Kidney (tissue), 14 donors: Measurements from ENCODE around the gene LRRFIP1. TPM values are rescaled to one million over a fixed set of nuclear protein-coding genes. Genes with fewer than 3 reads are reported as not detected.

ENCODE experiments used
- DNase-seq, 5 donors: peaks; one replicate each; pipeline ENCODE4 v3.0.0-alpha.2; 2013 to 2020
- FAIRE-seq: peaks from 2 replicates; lab custom pipeline; 2012; peaks lifted over from hg19 to GRCh38; lab: Jason Lieb, UNC
- H3K27ac ChIP-seq, 2 donors: one replicate each; pipeline ENCODE4 v1.7.0; 2013; ENCODE audit warnings: low read depth in 2 of 2, low read length in 2 of 2, inconsistent platforms in 1 of 2
- H3K27me3 ChIP-seq: one replicate; pipeline ENCODE4 v1.7.1; 2013; ENCODE audit warnings: low read length, inconsistent platforms; ENCODE audit not compliant: control insufficient read depth, insufficient read depth
- H3K36me3 ChIP-seq, 3 donors: one replicate each; pipeline versions ENCODE4 v1.7.0 to v1.7.1; 2013; ENCODE audit warnings: low read length in 3 of 3, control low read depth in 1 of 3, inconsistent platforms in 1 of 3; ENCODE audit not compliant: insufficient read depth in 3 of 3, control insufficient read depth in 2 of 3
- H3K4me1 ChIP-seq, 3 donors: one replicate each; pipeline versions ENCODE4 v1.7.0 to v1.7.1; 2013; ENCODE audit warnings: low read length in 3 of 3, inconsistent platforms in 1 of 3, low read depth in 1 of 3; ENCODE audit not compliant: control insufficient read depth in 2 of 3, insufficient read depth in 2 of 3
- H3K4me3 ChIP-seq, 3 donors: one replicate each; pipeline versions ENCODE4 v1.7.0 to v1.8.1; 2013; ENCODE audit warnings: low read length in 3 of 3, control low read depth in 1 of 3, inconsistent platforms in 1 of 3
- H3K9ac ChIP-seq, 3 donors: one replicate each; pipeline versions ENCODE4 v1.7.0 to v1.7.1; 2013; ENCODE audit warnings: low read length in 3 of 3, control low read depth in 1 of 3, inconsistent platforms in 1 of 3
- H3K9me3 ChIP-seq, 3 donors: one replicate each; pipeline versions ENCODE4 v1.7.0 to v1.7.1; 2013; ENCODE audit warnings: low read length in 3 of 3, control low read depth in 1 of 3, inconsistent platforms in 1 of 3; ENCODE audit not compliant: control insufficient read depth in 2 of 3, insufficient read depth in 1 of 3
- CTCF ChIP-seq: IDR thresholded peaks from 3 replicates; pipeline ENCODE4 v1.5.1; 2012; ENCODE audit warnings: mild to moderate bottlenecking, moderate library complexity, borderline replicate concordance; ENCODE audit not compliant: insufficient read depth; ENCODE audit errors: extremely low read depth
- intact Hi-C: fragments of 100-400 bp; cut with DNase I; formaldehyde crosslinking; loops from one replicate; pipeline ENCODE4 v1.11.1; 2022
- polyA plus RNA-seq: library from polyadenylated mRNA; stranded (reverse); fragments of 350-450 nt; fragmentation: Illumina TruSeq; extraction: RNeasy Lipid Tissue Mini Kit (QIAGEN cat#74804); gene quantifications from one replicate; pipeline ENCODE4 v1.2.3, GENCODE V29; 2014; ENCODE audit warnings: low read depth, low replicate concordance; ENCODE audit not compliant: insufficient read depth
- total RNA-seq: library from RNA; stranded (reverse); fragmentation: NEBNext Ultra II Directional; extraction: Animal tissue kit (Norgen Biotek cat#: 25700); gene quantifications from one replicate; pipeline ENCODE4 v1.2.1, GENCODE V29; 2021
- donor health status: control.
- donor health status: control.
- donor health status: control.
- donor health status: control.
- donor health status: control.
- donor health status: DM: yes; HTN: yes; CAD: no.
- donor health status: Normal renal cell carcinoma (clear cell type).

LRRFIP1 gene
- total and polyA plus RNA-seq, 2 donors from 2014 or later, result 39.1 to 204 TPM

GRCh38 chr2:237644381-237644703 lies 17.0 kb downstream of the LRRFIP1 start:
- Histone ChIP-seq H3K27ac (no peak overlapping the region), H3K9me3 (no peaks in the 10 kb centered on the region), H3K36me3 (peaks cover 0 to 4% (median 0%) of the 10 kb centered on the region in 3 donors), H3K4me3 (no peak overlapping the region), H3K9ac (no peak overlapping the region), H3K27me3 (no peaks in the 10 kb centered on the region), H3K4me1 (peaks cover 0 to 12% (median 0%) of the 10 kb centered on the region in 3 donors)
- no peak for TF ChIP-seq CTCF
- intact Hi-C loops, result no loop called here
- DNase-seq (no peak), FAIRE-seq (no peak)

- H3K4me1 ChIP-seq, result peaks cover 0 to 6% (median 0%) of the 10 kb centered on the region in 3 donors
- no peaks in the 10 kb centered on the region for H3K27me3 ChIP-seq
- no peak overlapping the region for H3K4me3 ChIP-seq
- no peak overlapping the region for H3K27ac ChIP-seq
- FAIRE-seq, result no peak
- peak in 1 of 5 donors; percentile 19 for DNase-seq
- no peaks in the 10 kb centered on the region for H3K9me3 ChIP-seq
- intact Hi-C loops, result no loop called here
- TF ChIP-seq CTCF, result no peak
- no peak overlapping the region for H3K9ac ChIP-seq
- H3K36me3 ChIP-seq, result peaks cover 0 to 4% (median 0%) of the 10 kb centered on the region in 3 donors
Observed at GRCh38 chr2:237645261-237645660, 17.9 kb downstream of the LRRFIP1 start.

- Histone ChIP-seq H3K9me3 (peaks cover 0 to 1% (median 0%) of the 10 kb centered on the region in 3 donors), H3K36me3 (peaks cover 0 to 4% (median 0%) of the 10 kb centered on the region in 3 donors), H3K4me1 (peaks cover 0 to 6% (median 0%) of the 10 kb centered on the region in 3 donors), H3K4me3 (no peak overlapping the region), H3K9ac (no peak overlapping the region), H3K27me3 (no peaks in the 10 kb centered on the region), H3K27ac (no peak overlapping the region)
- no peak for TF ChIP-seq CTCF
- no peak for FAIRE-seq
- peak in 2 of 5 donors; percentile 30 to 47 for DNase-seq
- intact Hi-C loops, result no loop called here
Observed at GRCh38 chr2:237647176-237648015, 20.0 kb downstream of the LRRFIP1 start.
